ENCODE data around the gene CALML6.
"Not testable (repeated sequence)": the region's sequence is repeated elsewhere in the genome, so short reads cannot be mapped to it uniquely, and the experiment has no call there.

Gene CALML6

DNA sequence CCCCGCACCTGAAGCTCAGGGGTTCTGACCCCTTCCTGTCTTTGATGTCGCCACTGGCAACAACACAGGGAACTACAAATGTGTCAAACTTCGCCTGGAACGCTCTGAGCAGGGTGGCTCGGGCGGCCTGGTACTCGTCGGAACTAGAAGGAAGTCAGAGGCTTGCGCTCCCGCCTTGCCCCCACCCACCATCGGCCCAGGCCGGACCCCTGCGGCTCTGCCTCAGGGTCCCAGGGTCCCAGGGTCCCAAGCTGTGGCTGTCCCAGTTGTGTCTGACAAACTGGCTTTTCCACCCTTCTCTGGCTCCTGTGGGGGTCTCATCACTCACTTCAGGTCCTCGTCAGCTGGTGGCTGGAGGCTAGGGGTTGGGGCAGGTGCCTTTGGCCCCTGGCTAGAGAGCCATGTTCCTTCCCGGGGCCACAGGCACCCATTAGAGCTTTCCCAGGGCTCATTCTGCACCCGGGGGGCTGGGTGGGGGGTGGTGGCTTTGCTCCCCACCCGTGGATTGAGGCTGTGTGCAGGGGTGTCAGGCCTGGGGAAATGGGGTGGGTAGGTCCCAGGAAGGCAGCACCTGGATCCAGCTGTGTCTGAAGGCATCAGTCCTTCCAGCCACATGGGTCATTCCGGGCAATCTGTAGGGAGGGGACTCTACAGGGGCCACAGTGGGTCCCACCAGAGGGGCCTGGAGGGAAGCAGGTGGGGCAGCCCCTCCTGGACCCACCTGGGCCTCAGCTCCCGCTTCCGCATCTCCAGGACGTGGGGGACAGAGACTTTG lies 12.0 kb downstream of the CALML6 start:
- no peak for DNase-seq

DNA sequence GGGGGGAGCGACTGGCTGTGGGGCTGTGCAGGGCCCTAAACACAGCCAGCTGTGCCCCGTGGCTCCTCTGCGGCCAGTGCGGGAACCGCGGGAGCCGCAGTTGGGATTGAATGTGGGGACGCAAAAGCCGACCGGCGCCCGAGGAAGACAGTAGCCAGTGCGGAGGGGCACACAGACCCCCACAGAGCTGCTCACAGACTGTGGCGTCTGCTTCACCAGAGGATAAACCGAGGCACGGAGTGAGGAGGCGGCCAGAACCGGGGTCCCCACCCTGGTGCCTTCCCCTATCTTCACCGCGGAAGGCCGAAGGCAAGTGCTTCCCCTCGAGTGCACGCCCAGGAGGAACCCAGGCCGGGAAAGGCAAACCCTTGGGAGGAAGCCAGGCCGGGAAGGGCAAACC lies 12.7 kb downstream of the CALML6 start:
- DNase-seq = no peak

DNA sequence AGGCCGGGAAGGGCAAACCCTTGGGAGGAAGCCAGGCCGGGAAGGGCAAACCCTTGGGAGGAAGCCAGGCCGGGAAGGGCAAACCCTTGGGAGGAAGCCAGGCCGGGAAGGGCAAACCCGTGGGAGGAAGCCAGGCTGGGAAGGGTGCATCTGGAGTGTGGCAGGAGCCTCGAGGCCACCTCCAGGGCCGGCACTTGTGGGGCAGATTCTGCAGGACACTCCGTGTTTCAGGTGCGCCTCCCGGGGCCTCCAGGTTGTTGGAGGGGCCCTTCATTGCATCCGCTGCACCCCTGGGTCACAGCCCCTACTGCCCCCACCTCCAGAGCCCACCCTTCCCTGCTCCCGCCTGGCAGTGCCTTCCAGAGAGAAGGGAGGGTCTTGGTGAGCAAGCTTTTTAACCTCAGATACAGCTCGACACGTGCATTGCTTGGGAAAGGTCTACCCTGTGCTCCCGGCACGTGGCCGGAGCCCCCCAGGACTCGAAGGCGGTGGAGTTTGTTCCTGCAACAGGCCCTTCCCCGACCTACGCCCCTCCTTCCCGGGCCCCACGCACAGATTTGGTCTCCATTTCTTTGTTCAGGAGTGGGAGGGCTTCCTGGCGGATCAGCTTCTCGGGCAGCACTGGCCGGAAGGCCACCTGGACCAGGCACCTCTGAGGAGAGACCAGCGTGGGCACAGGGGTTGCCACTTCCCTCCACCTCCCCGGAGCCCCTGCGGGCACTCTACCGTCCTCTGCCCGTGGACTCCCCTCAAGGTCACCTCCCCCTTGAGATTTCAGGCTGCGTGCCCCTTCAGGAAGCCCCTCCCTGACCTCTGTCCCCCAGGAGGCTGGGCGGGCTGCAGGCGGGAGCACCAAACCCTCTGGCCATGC lies 13.4 kb downstream of the CALML6 start:
- no peak for DNase-seq

DNA sequence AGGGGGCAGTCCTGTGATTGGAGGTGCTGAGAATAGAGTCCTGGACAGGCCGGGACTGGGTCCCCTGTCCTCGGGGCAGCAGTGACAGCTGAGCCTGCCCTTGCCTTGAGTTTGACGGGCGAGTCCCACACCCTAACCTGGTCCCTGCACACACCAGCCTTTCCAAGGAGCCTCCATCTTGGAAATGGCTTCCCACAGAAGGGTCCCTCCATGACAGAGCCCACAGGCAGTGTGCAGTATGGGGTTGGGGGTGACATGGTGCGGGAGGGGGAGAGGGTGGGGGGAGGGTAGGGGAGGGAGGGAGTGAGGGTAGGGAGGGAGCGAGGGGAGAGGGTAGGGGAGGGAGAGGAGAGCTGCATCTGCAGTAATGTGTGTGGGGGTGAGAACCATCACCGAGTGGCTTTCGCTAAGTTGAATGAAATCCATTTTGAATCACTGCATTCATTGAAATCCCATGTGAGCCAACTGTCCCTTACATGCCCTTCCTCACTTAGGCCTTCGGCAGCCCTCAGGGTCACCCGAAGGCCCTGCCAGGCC lies 14.1 kb downstream of the CALML6 start:
- no peak for DNase-seq

DNA sequence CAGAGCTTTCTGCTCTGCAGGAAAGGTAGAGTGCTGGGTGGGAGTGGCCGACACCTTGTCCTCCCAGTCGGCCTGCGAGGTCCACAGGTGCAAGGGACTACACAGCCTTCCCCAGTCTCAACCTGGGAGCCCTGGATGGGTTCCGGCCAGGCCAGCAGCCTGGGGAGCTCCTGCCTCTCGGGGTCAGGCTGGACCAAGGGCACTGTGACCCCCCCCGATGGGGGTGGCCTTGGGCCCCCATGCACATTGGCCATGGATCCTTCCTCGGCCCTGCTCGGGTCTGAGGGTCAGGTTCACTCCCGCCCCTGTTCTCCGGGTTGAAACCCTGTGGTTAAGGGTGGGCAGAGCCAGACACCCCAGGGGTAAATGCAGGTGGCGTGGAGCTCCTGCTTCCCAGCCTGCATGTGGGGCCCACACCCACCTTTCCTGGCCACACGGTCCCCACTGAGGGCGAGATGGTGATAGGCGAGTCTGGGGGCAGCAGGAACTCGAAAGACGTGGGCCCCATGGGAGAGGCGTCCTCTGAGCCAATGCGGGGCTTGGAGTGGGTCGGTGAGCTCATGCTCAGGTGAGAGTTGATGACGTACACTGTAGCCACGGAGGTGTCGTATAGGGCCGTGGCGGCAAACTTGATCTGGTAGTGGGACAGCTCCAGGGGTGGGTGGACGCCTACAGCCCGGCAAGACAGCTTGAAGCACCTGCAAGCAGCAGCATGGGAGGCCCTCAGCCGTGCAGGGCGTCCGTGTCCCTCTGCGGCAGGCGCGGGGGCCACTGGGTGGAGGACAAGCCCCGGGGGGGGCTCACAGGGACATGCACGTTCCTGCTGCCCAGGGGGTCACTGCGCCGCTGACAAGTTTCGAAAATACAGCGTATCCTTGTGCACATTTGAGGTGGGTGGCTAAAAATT lies 14.8 kb downstream of the CALML6 start:
- no peak for DNase-seq

DNA sequence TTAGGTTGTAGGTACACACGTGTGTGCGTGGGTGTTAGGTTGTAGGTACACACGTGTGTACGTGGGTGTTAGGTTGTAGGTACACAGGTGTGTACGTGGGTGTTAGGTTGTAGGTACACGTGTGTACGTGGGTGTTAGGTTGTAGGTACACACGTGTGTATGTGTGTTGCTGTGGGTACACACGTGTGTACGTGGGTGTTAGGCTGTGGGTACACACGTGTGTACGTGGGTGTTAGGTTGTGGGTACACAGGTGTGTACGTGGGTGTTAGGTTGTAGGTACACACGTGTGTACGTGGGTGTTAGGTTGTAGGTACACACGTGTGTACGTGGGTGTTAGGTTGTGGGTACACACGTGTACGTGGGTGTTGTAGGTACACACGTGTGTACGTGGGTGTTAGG lies 19.8 kb downstream of the CALML6 start:
- not testable (repeated sequence) for DNase-seq

DNA sequence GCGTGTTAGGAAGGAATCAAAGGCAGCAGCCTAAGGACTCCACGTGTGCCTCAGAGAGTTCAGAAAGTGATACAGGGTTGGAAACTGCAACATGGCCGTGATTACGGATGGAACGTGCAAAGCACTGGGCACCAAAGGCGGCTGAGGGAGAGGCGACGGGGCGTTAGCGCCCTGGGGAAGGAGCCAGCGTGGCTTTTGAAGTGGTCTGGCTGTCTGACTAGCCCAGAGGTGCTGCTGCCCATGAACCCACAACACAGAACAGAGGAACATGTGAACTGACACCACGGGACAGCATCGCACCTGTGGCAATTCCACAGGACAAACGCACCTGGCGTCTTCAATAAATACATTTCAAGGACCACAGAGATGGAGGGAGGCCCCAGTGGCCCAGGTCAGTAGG lies 22.0 kb downstream of the CALML6 start:
- no peak for DNase-seq

DNA sequence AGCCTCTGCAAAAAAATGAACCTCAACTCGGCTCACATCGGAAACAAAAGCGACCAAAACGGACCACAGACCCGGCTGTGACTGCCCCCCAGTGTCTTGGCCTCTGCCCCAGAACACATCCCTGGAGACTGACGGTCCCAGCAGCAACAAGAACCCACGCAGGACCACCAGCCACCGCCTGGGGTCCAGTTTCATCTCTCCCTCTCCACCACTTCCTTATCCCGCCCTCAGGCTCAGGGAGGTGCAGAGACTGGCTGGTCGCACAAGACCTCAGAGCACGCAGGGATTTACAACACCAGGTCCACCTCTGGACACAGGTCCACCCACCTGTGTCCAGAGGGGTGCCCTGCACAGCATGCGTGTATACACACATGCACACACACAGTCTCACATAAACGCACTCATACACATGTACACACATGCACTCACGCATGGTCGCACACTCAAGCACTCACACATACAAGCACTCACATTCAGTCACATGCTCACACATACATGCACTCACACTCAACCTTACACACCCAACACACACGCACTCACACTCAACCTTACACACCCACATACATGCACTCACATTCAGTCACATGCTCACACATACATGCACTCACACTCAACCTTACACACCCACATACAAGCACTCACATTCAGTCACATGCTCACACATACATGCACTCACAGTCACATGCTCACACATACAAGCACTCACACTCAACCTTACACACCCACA lies 22.7 kb downstream of the CALML6 start:
- DNase-seq = no peak

DNA sequence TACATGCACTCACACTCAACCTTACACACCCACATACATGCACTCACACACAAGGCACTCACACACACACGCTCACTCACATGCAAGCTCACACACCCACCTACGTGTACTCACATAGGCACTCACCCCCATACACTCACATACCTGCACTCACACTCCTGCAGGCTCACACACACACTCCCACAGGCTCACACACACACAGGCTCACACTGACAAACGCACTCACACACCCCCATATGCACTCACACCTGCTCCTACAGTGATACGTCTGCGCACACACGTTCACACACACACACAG lies 23.2 kb downstream of the CALML6 start:
- no peak for DNase-seq

DNA sequence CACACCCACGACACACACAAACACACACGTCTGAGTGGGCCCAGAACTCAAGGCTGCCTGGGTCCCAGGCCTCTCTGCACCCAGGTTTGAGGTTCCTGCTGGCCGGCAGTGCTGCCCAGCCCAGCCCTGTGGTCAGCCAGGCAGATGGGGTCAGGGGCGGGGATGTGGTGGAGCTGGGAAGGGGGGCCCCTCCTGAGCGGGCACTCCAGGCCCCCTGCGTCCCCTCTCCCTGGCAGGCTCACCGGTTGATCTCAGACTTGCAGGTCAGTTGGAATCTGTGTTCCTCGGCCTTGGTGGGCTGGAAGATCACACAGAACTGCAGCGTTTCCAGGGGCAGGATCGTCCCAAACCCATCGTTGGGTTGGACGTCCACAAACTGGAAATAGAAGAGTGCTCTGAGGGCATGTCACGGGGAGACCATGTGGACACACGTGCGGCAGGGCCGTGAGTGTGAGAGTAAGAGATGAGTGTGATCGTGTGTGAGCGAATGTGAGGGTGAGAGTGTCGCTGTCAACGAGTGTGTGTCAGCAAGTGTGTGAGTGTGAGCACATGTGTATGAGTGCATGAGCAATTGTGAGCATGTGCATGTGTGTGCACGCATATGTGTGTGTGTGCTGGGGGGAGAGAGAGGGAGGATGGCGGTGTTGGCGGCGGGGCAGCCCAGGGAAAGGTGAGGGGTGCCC lies 23.7 kb downstream of the CALML6 start:
- no peak for DNase-seq

DNA sequence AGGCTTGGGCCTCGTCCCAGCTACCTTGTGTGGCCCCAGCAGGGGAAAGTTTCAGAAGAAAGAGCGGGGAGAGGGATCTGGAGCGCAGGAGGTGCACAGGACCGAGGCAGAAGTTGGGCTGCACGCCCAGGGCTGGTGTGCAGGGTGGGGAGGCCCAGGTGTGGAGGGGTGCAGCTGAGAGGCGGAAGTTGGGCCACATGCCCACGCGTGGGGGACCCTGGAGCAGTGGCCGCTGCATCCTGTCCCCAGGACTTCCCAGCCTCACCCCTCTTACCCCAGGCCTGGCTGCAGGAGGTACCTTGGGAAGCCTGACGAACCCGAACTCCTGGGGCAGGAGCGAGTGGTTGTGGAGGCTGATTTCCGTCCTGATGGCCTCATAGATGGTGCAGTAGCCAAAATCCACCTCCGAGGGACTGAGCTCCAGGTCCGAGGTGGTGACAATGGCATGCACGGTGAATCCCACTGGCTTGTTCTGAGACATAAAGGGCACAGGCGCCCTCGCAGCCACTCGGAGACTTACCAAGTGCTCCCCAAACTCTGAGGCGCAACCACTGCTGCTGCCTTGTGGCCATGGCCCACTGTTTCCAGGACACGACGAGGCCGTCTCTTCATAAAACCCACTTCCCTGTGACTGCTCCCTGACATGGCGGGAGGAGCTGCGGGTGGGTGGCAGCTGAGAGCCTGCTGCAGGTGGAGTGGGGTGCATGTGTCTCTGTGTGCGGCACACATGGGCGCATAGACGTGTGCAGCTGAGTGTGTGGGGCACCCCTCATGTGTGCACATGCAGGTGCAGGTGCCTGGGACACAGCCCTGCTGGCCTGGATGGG lies 24.4 kb downstream of the CALML6 start:
- no peak for DNase-seq

DNA sequence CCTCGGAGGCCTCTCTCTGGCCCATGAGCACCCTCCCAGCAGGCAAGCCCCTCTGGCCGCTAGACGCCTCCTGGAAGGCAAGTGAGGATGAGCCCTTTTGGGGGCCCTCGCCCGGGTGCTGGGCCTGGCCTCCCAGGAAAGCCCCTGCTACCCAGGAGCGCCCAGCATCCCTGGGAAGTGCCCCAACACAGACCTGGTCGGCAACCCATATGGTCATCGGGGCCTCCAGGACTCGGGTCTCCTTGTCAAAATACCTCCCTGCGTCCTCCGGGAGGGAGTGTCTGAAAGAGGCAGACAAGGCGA lies 25.0 kb downstream of the CALML6 start:
- DNase-seq = no peak

DNA sequence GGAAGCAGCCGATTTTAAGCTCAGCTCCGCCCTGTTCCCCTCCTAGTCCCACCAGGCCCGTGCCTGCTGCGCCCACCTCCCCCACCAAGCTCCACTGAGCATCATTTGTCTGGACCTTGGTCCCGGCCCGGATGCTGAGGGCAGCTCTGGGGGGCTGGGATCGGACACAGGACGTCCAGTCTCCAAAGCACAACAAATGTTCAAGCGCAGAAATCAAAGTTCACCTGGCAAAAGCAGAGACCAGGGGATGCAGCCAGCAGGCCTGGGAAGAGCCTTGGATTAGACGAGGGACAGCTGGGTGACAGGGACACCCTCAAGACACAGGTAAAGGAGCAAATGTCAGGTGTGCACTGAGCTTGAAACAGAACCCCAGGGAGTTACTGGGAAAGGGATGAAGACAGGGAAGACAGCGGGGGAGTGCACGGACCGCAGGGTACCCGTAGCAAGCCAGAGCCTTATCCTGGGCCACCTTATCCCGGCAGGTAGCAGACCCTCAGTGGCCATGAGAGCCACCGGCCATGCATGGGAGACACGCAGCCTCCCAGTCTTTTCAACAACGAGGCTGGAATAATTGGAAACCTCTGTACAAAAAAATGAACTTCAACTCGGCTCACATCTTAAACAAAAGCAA lies 26.3 kb downstream of the CALML6 start:
- no peak for DNase-seq

DNA sequence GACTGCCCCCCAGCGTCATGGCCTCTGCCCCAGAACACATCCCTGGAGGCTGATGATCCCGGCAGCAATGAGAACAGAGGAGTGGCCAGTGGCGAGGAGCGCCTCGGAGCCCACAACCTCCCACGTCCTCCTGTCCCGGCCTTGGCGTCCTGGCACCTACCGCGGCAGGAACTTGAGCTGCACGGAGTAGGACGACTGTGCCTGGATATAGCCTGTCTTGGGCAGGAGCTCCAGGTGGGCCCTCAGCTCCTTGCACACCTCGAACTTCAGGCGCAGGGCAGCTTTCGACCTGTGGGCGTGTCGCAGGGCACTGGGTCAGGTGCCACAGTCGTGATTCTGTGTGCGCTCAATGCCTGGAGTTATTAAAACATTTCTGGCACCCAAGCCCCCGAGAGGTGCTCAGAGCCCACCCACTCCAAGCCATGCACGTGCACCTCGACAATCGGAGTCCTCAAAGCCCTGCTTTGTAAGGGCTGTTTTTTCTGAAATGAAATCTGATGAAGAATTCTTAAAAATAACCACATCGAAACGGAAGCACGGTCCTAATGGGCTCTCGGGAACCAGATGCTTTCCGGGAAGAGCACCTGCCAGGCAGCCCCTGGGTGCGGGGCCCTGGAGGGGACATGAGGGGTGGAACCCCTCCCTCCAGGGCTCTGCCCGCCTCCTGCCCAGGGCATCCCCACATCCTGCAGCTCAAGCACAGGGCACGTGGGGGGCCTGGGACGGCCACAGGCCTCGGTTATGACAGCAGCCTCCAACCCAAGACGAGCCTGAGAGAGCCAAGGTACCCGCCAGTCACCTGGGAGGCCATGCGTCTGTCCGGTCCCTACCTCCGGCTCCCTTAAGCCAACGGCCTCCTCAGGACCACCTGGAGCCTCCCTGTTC lies 27.1 kb downstream of the CALML6 start:
- no peak for DNase-seq

DNA sequence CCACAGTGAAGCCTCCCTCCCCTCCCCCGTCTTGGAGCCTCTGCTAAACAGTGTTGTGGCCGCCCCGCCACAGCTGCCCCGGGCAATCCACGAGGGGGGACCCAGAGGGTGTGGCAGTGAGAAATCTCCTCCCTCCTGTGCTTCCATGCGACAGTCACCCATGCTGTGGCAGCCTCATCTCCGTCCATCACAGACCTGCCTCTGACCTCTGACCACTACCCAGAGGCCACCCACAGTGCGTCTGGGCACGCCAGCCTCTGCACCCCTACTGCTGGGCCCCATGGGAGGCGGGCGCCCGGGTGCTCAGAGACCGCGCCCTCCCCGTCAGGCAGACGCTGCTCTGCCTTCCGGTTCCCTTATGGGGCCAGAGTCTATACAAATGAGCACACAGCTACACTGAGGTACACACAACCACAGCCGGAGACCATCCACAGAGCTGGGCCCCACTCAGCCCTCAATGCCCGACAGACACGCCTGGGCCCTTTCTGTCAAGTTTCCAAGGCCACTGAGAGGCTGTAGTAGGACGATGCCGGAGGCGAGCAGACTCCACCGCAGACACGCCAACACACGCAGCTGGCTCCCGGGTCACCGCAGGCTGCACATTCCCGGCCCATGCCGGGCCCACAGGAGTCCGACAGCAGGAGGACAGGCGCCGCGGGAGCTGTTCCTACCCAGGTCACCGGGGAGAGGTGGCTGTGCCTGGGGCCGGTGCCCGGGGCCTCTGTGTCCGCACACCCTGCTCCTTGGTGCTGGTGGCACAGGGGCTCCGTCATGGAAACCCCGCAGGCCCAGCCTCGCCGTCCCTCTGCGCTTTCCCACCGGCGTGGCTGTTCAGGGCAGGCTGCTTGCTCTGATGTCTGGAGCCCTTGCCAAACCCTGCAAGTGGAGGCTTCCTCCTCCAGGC lies 27.9 kb downstream of the CALML6 start:
- DNase-seq = no peak

DNA sequence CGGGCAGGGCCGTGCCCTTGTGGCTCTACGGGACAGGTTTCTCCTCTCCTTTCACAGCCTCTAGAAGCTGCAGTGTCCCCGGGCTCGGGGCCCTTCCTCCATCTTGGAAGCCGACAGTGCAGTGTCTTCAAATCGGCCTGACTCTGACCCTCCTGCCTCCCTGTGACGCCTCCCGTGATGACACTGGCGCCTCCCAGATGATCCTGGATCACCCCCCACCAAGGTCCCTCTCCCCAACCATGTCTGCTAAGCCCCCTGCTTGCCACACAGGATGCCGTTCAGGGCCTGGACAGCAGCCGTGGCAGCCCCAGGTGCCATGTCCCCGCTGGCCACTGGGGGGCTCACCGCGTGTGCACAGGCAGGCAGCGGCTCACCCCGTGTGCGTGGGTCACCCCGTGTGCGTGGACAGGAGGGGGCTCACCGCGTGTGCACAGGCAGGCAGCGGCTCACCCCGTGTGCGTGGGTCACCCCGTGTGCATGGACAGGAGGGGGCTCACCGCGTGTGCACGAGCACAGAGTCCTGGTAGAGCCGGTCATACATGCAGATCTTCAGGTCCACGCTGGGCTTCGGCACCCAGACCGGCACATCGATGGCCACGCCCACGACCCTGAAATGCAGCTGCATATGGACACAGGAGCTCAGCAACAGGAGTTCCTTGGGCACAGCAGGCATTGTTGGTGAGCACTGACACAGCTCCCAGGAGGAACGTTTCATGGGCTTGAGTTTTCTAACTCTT lies 28.9 kb downstream of the CALML6 start:
- DNase-seq = peak; percentile 60

DNA sequence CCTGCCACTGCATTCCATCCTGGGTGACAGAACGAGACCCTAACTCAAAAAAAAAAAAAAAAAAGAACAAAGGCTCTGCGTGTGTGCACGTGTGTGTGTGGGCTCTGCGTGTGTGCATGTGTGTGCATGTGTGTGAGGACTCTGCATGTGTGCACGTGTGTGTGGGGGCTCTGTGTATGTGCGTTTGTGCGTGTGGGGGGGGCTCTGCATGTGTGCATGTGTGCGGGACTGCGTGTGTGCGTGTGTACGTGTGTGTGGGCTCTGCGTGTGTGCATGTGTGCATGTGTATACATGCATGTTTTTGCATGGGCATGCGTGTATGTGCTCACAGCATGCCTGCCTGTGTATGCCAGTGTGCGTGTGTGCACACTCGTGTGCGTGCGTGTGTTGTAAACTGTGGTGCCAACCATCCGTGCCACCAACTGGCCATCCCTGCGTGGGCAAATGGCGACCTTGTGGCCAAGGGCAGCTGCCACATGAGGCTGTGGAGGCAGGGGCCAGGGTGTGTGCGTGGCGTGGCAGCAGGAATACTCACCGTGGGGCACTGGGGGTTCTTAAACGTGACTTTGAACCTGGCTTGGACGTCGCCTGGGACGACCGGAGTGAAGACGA lies 30.8 kb downstream of the CALML6 start:
- DNase-seq = no peak

All from activated CD4-positive, alpha-beta T cell treated with anti-CD3 and anti-CD28 coated beads, Interleukin-2, Interleukin-6, amounts not matched to agents 100 ng/mL and 50 ng/mL, durations not matched to agents 16 hours and 8 hours (primary cell).